Heart right ventricle (tissue), 16 donors: ENCODE measurements around the gene NSL1. TPM values are rescaled to one million over a fixed set of nuclear protein-coding genes. Genes with fewer than 3 reads are reported as not detected.

Experiments used
- ATAC-seq, 8 donors: fragments of 200-7000 bp; cut with Tn5 transposase; one replicate each; pipeline ENCODE4 v1.9.1; 2020; ENCODE audit warnings: mild to moderate bottlenecking in 8 of 8, moderate library complexity in 8 of 8, moderate number of reproducible peaks in 1 of 8
- DNase-seq, 2 donors: peaks; one replicate each; pipeline ENCODE4 v3.0.0-alpha.2; 2020
- H3K27ac ChIP-seq, 10 donors: fragments of 200-600 bp; sonication (generic) in 2 of 10; one replicate each; pipeline versions ENCODE4 v1.5.0 to v1.8.0; 2020 to 2022; ENCODE audit warnings: mild to moderate bottlenecking in 3 of 10
- H3K27me3 ChIP-seq, 7 donors: fragments of 200-600 bp; one replicate each; pipeline ENCODE4 v1.8.0; 2021 to 2022; ENCODE audit warnings: mild to moderate bottlenecking in 2 of 7
- H3K36me3 ChIP-seq, 9 donors: fragments of 200-600 bp; sonication (generic) in 1 of 9; one replicate each; pipeline versions ENCODE4 v1.5.0 to v1.8.0; 2020 to 2022; ENCODE audit warnings: mild to moderate bottlenecking in 2 of 9
- H3K4me1 ChIP-seq, 9 donors: fragments of 200-600 bp; sonication (generic) in 1 of 9; one replicate each; pipeline versions ENCODE4 v1.5.0 to v1.8.0; 2020 to 2022; ENCODE audit warnings: mild to moderate bottlenecking in 4 of 9
- H3K4me3 ChIP-seq, 10 donors: fragments of 200-600 bp; sonication (generic) in 2 of 10; one replicate each; pipeline versions ENCODE4 v1.5.0 to v1.8.0; 2020 to 2022; ENCODE audit warnings: mild to moderate bottlenecking in 7 of 10, moderate library complexity in 2 of 10
- H3K9me3 ChIP-seq, 11 donors: fragments of 200-600 bp in 10 of 11; sonication (generic) in 2 of 11; one replicate each; pipeline versions ENCODE4 v1.5.0 to v1.8.0; 2013 to 2022; ENCODE audit warnings: mild to moderate bottlenecking in 2 of 11, control low read depth in 1 of 11, moderate library complexity in 1 of 11
- WGBS, 2 donors: extraction: QIAGEN DNeasy Blood & Tissue Kit; methylation state at CpG; one replicate each; pipeline ENCODE4 v1.1.7; 2013; ENCODE audit warnings: inconsistent platforms in 1 of 2; 5-methylcytosine and 5-hydroxymethylcytosine counted together
- intact Hi-C, 10 donors: fragments of 100-400 bp; cut with DNase I; formaldehyde crosslinking; loops; one replicate each; pipeline versions ENCODE4 v1.11.1 to v1.14.2; 2022
- polyA plus RNA-seq, 2 donors: library from polyadenylated mRNA; stranded (reverse); fragments of 200-250 nt; gene quantifications; one replicate each; pipeline ENCODE4 v1.2.3, GENCODE V29; 2013
- total RNA-seq, 10 donors: library from RNA; stranded (reverse); fragmentation: NEBNext Ultra II Directional in 3 of 10; extraction: Animal tissue kit (Norgen Biotek cat#: 25700) in 3 of 10; gene quantifications; one replicate each; pipeline versions ENCODE4 v1.2.1 to v1.2.4, GENCODE V29; 2021 to 2023
- TF ChIP-seq, protein P1 (sequence below), 9 donors: fragments of 200-600 bp; sonication (generic) in 2 of 9; IDR thresholded peaks; one replicate each; pipeline versions ENCODE4 v1.5.0 to v1.8.0; 2021 to 2022; ENCODE audit warnings: antibody characterized with exemption in 9 of 9, mild to moderate bottlenecking in 5 of 9, moderate library complexity in 1 of 9
- donor health status: Arrhythmogenic right ventricular cardiomyopathy.
- donor health status: ischemic (EF 13 %, LVEDD 7.1; RV severe dilation, severe dysfunction).
- donor health status: healthy with polysubstance abuse.
- donor health status: DM: no; HTN: yes; CAD: no.
- donor health status: DM: no; HTN: no; CAD: no.
- donor health status: ischemic (EF 25% LVEDD 6.9; RV normal size, moderate dysfunction).
- donor health status: ischemic (EF 25% LVEDD 5.7; RV mildly dilated, moderate dysfunction).
- donor health status: healthy.
- donor health status: DM: yes; HTN: yes; CAD: no.
- donor health status: Ischemic cardiomyopathy.
- donor health status: ischemic (EF 35%, LVEDD 5.7; RV mildly dilated, moderate dysfunction).
- donor health status: nonischemic (EF 11% LVEDD 7.7; RV severe dilation, severe dysfunction).
- donor health status: DM: yes; HTN: yes; CAD: no.
- donor health status: PGD.
- donor health status: ischemic (EF 29% LVEDD 5.4; RV normal size, mild dysfunction).
- donor health status: nonischemic (EF 23%, LVEDD 6.1; RV moderate dilation, normal function).

Gene NSL1
- total and polyA plus RNA-seq, 12 donors = 9.4 to 30.1 (median 23.7) TPM

DNA sequence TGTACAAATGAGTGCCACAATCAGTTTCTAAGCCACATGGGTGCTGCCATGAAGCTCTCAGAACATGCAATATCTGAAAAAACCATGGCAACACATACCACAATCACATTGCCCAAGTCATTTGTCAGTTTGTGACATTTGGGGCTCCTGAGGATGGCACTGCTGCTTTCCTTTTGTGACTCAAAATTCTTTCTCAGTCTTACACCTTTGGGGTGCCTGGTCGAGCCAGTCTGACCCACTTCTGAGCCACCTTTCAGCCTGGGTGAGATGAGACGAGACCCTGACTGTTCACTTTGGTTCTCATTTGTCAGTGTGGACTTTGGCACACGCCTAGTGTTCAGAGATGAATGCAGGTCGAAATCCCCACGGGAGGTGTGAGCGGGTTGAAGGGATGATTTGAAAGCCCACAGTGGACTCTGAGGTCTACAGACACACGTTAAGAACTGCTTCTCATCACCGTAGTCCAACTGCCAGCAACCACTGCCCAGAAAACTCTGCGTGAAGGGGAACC, 100.0 kb downstream of the NSL1 start:
- Histone ChIP-seq H3K36me3 (no peaks in the 10 kb centered on the region), H3K27me3 (peaks cover 0 to 17% (median 0%) of the 10 kb centered on the region in 7 donors), H3K4me3 (no peak overlapping the region), H3K4me1 (no peaks in the 10 kb centered on the region), H3K9me3 (no peaks in the 10 kb centered on the region), H3K27ac (no peak overlapping the region)
- ATAC-seq (no peak), DNase-seq (no peak)
- intact Hi-C loops = no loop called here
- 90 to 91% methylated on average over 9 of the region's 9 CpGs for WGBS, 2 donors
- TF ChIP-seq, protein P1, sequence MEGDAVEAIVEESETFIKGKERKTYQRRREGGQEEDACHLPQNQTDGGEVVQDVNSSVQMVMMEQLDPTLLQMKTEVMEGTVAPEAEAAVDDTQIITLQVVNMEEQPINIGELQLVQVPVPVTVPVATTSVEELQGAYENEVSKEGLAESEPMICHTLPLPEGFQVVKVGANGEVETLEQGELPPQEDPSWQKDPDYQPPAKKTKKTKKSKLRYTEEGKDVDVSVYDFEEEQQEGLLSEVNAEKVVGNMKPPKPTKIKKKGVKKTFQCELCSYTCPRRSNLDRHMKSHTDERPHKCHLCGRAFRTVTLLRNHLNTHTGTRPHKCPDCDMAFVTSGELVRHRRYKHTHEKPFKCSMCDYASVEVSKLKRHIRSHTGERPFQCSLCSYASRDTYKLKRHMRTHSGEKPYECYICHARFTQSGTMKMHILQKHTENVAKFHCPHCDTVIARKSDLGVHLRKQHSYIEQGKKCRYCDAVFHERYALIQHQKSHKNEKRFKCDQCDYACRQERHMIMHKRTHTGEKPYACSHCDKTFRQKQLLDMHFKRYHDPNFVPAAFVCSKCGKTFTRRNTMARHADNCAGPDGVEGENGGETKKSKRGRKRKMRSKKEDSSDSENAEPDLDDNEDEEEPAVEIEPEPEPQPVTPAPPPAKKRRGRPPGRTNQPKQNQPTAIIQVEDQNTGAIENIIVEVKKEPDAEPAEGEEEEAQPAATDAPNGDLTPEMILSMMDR (IDR thresholded peaks at IDR 0.05) = no peak

DNA sequence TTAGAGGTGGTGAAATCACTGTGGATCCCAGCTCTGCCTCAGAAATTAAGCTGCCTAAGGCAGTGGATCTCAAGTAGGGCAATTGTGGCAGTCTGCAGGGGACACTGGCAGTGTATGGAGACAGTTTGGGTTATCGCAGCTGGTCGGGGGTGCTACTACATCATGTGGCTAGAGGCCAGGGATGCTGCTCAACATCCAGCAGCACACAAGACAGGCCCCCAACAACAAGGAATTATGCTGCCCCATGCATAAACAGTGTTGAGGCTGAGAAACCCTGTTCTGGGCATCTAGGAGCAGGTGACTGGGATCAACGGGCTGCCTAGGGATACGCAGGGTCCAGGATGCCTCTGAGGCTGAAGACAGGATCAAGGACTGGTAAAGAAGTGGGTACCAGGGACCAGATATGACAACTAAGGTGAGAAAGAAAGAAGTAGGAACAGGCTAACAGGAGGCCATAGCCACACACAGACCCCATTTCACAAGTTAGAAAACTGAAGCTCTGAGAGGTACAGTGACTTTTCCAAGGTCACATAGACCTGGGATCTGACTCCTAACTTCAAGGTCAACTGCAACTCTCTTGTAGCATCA, 100.7 kb downstream of the NSL1 start:
- Histone ChIP-seq H3K36me3 (no peaks in the 10 kb centered on the region), H3K27me3 (peaks cover 0 to 16% (median 0%) of the 10 kb centered on the region in 7 donors), H3K4me1 (peaks cover 0 to 4% (median 0%) of the 10 kb centered on the region in 9 donors), H3K9me3 (no peaks in the 10 kb centered on the region), H3K27ac (no peak overlapping the region), H3K4me3 (no peak overlapping the region)
- WGBS, 2 donors = 89 to 93% methylated on average over 4 of the region's 4 CpGs
- ATAC-seq (no peak), DNase-seq (no peak)
- TF ChIP-seq, protein P1 (IDR thresholded peaks at IDR 0.05) = no peak
- intact Hi-C loops = no loop called here

DNA sequence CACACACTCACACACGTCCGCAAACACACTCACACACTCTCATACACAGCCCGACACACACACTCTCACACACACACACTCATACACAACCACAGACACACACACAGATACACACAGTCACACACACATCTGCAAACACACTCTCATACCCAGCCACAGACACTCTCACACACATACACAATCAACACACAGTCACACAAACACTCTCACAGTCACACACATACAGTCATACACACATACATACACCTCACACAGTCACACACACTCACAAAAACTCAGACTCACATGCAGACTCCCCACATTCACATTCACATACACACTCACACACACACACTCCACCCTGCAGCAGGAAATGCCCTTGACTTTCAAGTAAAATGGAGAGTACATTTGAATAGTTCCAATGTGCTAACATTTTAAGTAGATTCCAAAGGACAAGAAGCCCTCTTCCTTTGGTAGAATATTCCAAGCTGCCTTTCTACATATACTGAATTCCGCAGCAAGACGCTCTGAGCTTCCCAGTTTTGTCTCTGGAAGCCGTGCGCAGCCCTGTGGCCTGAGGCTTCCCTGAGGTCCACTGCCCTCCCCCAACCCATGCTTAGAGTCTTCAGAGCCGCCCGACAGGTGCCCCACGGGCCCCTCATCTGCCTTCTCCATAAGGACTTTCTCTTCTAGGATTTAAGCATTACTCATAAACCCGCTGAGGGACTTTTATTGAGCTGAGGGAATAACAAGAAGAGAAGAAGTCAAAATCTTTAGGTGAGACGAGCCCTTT, 101.6 kb downstream of the NSL1 start:
- TF ChIP-seq, protein P1 (IDR thresholded peaks at IDR 0.05) = no peak
- Histone ChIP-seq H3K9me3 (no peaks in the 10 kb centered on the region), H3K27me3 (peaks cover 0 to 6% (median 0%) of the 10 kb centered on the region in 7 donors), H3K4me3 (no peak overlapping the region), H3K36me3 (no peaks in the 10 kb centered on the region), H3K27ac (no peak overlapping the region), H3K4me1 (peaks cover 0 to 12% (median 0%) of the 10 kb centered on the region in 9 donors)
- intact Hi-C loops = no loop called here
- DNase-seq (no peak), ATAC-seq (no peak)
- 90 to 92% methylated on average over 12 of the region's 12 CpGs for WGBS, 2 donors

DNA sequence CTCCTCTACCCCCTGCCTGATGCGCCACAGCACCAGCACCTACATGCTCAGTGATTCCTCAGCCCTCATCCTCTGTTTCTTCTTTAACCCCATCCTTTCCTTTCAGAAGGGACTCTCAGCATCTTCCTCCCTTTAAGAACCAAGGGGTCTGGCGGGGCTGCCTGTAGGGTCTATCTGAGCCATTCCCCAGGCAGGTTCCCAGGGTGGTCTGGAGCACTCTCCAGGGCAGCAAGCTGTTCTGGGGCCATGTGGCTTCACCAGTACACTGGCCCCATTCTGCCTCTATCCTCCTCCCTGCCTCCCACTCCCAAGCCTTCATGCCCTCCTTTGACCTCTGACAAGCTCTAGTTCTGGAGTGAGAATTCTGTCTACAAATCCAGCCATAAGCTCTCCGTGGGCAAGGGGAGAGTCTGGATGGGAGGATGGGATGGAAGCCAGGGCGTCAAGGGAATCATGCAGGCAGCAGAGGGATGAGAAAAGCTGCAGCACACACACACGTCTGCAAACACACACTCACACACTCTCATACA, 102.3 kb downstream of the NSL1 start:
- TF ChIP-seq, protein P1 (IDR thresholded peaks at IDR 0.05) = no peak
- no peak overlapping the region for H3K4me3 ChIP-seq
- H3K9me3 ChIP-seq = no peaks in the 10 kb centered on the region
- 78 to 88% methylated on average over 5 of the region's 5 CpGs for WGBS, 2 donors
- H3K27me3 ChIP-seq = peaks cover 0 to under 1% (median 0%) of the 10 kb centered on the region in 7 donors
- peaks cover 0 to 17% (median 0%) of the 10 kb centered on the region in 9 donors for H3K4me1 ChIP-seq
- ATAC-seq (no peak), DNase-seq (no peak)
- no peak overlapping the region for H3K27ac ChIP-seq
- H3K36me3 ChIP-seq = no peaks in the 10 kb centered on the region
- intact Hi-C loops = no loop called here
